Measurements from ENCODE around the gene BANK1.

DNA sequence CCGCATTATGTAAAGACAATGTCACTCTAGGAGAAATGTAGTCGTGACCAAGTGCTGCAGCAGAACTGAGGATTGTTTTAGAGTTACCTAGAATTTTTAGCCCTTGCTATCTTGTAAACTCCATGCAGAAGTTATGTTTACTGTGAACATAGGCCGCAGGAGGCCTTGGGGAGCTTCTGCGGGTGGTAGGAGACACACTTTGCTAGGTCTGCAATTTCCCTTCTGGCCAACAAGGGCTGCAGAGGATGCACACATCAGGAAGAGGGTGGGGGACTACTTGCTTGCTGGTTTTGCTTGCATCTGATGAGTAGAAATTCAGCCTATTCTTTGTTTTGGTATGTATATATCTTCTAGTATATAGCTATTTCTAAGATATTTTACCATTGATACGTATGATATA, 23.1 kb downstream of the BANK1 start:
- TF ChIP-seq RAD21 (IDR thresholded peaks at IDR 0.05; ENCODE audit: low read depth), result no peak
- TF ChIP-seq, protein P1, sequence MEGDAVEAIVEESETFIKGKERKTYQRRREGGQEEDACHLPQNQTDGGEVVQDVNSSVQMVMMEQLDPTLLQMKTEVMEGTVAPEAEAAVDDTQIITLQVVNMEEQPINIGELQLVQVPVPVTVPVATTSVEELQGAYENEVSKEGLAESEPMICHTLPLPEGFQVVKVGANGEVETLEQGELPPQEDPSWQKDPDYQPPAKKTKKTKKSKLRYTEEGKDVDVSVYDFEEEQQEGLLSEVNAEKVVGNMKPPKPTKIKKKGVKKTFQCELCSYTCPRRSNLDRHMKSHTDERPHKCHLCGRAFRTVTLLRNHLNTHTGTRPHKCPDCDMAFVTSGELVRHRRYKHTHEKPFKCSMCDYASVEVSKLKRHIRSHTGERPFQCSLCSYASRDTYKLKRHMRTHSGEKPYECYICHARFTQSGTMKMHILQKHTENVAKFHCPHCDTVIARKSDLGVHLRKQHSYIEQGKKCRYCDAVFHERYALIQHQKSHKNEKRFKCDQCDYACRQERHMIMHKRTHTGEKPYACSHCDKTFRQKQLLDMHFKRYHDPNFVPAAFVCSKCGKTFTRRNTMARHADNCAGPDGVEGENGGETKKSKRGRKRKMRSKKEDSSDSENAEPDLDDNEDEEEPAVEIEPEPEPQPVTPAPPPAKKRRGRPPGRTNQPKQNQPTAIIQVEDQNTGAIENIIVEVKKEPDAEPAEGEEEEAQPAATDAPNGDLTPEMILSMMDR (IDR thresholded peaks at IDR 0.05 in 2 of 3, conservative IDR thresholded peaks at IDR 0.05 in 1 of 3; ENCODE audit: borderline replicate concordance in 1 of 3, insufficient read depth in 1 of 3, low read depth in 2 of 3, low read length in 2 of 3), result no peak
- no peak for TF ChIP-seq FOSL1 (IDR thresholded peaks at IDR 0.05; ENCODE audit: low read depth)

Data from HCT116 (cell line).